ENCODE results near the gene RIT2.

The RIT2 gene

DNA sequence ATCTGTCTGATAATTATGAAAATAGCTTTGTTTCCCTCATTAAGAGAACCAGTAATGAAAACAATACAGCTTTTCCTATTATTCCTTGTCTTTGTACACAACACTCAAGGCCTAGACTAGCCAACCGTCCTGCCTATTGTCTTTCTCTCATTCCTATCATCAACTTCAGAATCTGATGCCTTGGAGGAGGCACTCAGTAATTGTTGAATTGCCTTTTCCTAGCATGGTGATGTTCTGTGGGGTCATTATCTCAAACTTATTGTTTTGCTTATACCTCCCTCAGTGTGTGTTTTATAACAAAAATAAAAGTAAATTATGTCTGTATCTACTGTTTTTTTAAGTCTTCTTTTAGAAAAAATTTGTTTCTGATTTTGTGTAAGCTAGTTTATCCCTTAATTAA lies 208.7 kb downstream of the RIT2 start:
- H2BK120ac ChIP-seq (ENCODE audit: low read depth, low read length), result no peak overlapping the region
- H3K4me3 ChIP-seq (ENCODE audit: insufficient read depth in 1 of 2, low read depth in 1 of 2, low read length in 2 of 2), result no peak overlapping the region
- no peak overlapping the region for H2BK5ac ChIP-seq (ENCODE audit: low read depth, low read length, poor library complexity, severe bottlenecking)
- H3K4me1 ChIP-seq (ENCODE audit: control insufficient read depth, insufficient read depth, low read depth, low read length), result no peaks in the 10 kb centered on the region
- H3K14ac ChIP-seq (ENCODE audit: low read length in 2 of 2), result no peak overlapping the region
- H2AK5ac ChIP-seq (ENCODE audit: low read length, severe bottlenecking), result no peak overlapping the region
- DNase-seq, result no peak
- no CpG with 5 or more reads among the region's 1 CpG for WGBS
- H3K4me2 ChIP-seq (ENCODE audit: low read length, poor library complexity, severe bottlenecking), result no peak overlapping the region
- no peak overlapping the region for H4K8ac ChIP-seq (ENCODE audit: low read length)
- no peak overlapping the region for H2BK12ac ChIP-seq (ENCODE audit: low read length in 2 of 2)
- no peak overlapping the region for H2AFZ ChIP-seq (ENCODE audit: low read depth, low read length)
- H3K4ac ChIP-seq (ENCODE audit: low read depth in 1 of 2, low read length in 2 of 2), result no peak overlapping the region
- no peak overlapping the region for H3K23ac ChIP-seq (ENCODE audit: low read length in 2 of 2)
- H3K27ac ChIP-seq (ENCODE audit: low read length, poor library complexity, severe bottlenecking), result no peak overlapping the region
- no peaks in the 10 kb centered on the region for H3K9me3 ChIP-seq (ENCODE audit: control insufficient read depth, low read length)
- no peak overlapping the region for H2BK15ac ChIP-seq (ENCODE audit: low read depth, poor library complexity, severe bottlenecking)
- no peak overlapping the region for H3K18ac ChIP-seq (ENCODE audit: low read depth in 1 of 2, low read length in 2 of 2)
- no peaks in the 10 kb centered on the region for H3K79me1 ChIP-seq (replicated peaks; ENCODE audit: low read length, poor library complexity, severe bottlenecking)
- no peaks in the 10 kb centered on the region for H3K36me3 ChIP-seq (ENCODE audit: control insufficient read depth in 1 of 2, insufficient read depth in 2 of 2, low read depth in 1 of 2, low read length in 2 of 2)
- H4K91ac ChIP-seq (ENCODE audit: low read length), result no peak overlapping the region
- H3K27me3 ChIP-seq (ENCODE audit: control insufficient read depth in 1 of 2, insufficient read depth in 1 of 2, low read length in 2 of 2), result no peaks in the 10 kb centered on the region
- no peak overlapping the region for H3K9ac ChIP-seq (ENCODE audit: low read length)

DNA sequence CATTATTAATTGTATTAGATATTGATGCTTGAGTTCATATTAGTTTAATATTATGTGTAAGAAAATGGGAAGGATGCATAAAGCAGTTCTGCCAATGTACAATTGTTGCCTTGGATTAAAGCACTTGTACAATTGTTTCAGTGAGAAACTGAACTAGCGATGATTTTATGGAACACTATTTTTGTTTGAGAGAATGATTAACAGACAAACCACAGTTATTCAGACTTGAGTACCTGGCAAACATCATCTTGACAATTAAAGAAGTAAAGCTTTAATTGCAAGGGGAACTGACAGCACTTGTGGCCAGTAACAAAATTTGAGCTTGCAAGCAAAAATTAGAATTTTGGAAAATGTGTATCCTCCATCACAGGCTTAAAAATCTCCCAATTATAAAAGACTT lies 214.3 kb downstream of the RIT2 start:
- Histone ChIP-seq H2AK5ac (ENCODE audit: low read length, severe bottlenecking) (no peak overlapping the region), H3K4me3 (ENCODE audit: insufficient read depth in 1 of 2, low read depth in 1 of 2, low read length in 2 of 2) (no peak overlapping the region), H2BK120ac (ENCODE audit: low read depth, low read length) (no peak overlapping the region), H3K14ac (ENCODE audit: low read length in 2 of 2) (no peak overlapping the region), H2BK12ac (ENCODE audit: low read length in 2 of 2) (no peak overlapping the region), H3K27ac (ENCODE audit: low read length, poor library complexity, severe bottlenecking) (no peak overlapping the region), H3K9ac (ENCODE audit: low read length) (no peak overlapping the region), H2BK15ac (ENCODE audit: low read depth, poor library complexity, severe bottlenecking) (no peak overlapping the region), H3K36me3 (ENCODE audit: control insufficient read depth in 1 of 2, insufficient read depth in 2 of 2, low read depth in 1 of 2, low read length in 2 of 2) (no peaks in the 10 kb centered on the region), H2BK5ac (ENCODE audit: low read depth, low read length, poor library complexity, severe bottlenecking) (no peak overlapping the region), H3K4ac (ENCODE audit: low read depth in 1 of 2, low read length in 2 of 2) (no peak overlapping the region), H3K9me3 (ENCODE audit: control insufficient read depth, low read length) (no peaks in the 10 kb centered on the region), H4K91ac (ENCODE audit: low read length) (no peak overlapping the region), H3K4me2 (ENCODE audit: low read length, poor library complexity, severe bottlenecking) (no peak overlapping the region), H3K79me1 (replicated peaks; ENCODE audit: low read length, poor library complexity, severe bottlenecking) (no peaks in the 10 kb centered on the region), H4K8ac (ENCODE audit: low read length) (no peak overlapping the region), H3K23ac (ENCODE audit: low read length in 2 of 2) (no peak overlapping the region), H2AFZ (ENCODE audit: low read depth, low read length) (no peak overlapping the region), H3K18ac (ENCODE audit: low read depth in 1 of 2, low read length in 2 of 2) (no peak overlapping the region), H3K4me1 (ENCODE audit: control insufficient read depth, insufficient read depth, low read depth, low read length) (no peaks in the 10 kb centered on the region), H3K27me3 (ENCODE audit: control insufficient read depth in 1 of 2, insufficient read depth in 1 of 2, low read length in 2 of 2) (no peaks in the 10 kb centered on the region)
- WGBS, result no CpG with 5 or more reads among the region's 1 CpG
- peak; percentile 50 for DNase-seq

DNA sequence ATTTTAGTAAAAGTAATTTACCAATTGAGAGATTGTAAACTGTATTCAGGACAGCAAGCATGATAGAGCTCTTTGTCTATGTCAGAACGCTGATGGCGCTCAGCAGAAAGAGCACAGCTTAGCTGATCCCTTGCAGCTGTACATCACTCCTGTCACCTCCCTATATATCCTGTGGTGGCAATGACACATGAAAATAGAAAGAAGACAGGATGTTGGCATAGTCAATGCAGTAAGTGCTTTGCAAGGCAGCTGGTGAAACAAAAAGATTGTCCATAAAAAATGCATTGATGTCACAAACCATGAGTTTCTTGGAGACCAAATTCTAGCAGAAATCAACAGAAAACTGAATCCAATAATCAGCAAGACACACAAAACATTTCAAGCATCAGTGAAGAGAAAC lies 221.5 kb downstream of the RIT2 start:
- H2BK120ac ChIP-seq (ENCODE audit: low read depth, low read length), result no peak overlapping the region
- no peak overlapping the region for H2BK12ac ChIP-seq (ENCODE audit: low read length in 2 of 2)
- no peak overlapping the region for H2BK5ac ChIP-seq (ENCODE audit: low read depth, low read length, poor library complexity, severe bottlenecking)
- no peaks in the 10 kb centered on the region for H3K79me1 ChIP-seq (replicated peaks; ENCODE audit: low read length, poor library complexity, severe bottlenecking)
- H3K14ac ChIP-seq (ENCODE audit: low read length in 2 of 2), result no peak overlapping the region
- H2AK5ac ChIP-seq (ENCODE audit: low read length, severe bottlenecking), result no peak overlapping the region
- H3K9ac ChIP-seq (ENCODE audit: low read length), result no peak overlapping the region
- H4K8ac ChIP-seq (ENCODE audit: low read length), result no peak overlapping the region
- no peaks in the 10 kb centered on the region for H3K27me3 ChIP-seq (ENCODE audit: control insufficient read depth in 1 of 2, insufficient read depth in 1 of 2, low read length in 2 of 2)
- no peaks in the 10 kb centered on the region for H3K4me1 ChIP-seq (ENCODE audit: control insufficient read depth, insufficient read depth, low read depth, low read length)
- no peak overlapping the region for H4K91ac ChIP-seq (ENCODE audit: low read length)
- H3K18ac ChIP-seq (ENCODE audit: low read depth in 1 of 2, low read length in 2 of 2), result no peak overlapping the region
- no peak overlapping the region for H2AFZ ChIP-seq (ENCODE audit: low read depth, low read length)
- H2BK15ac ChIP-seq (ENCODE audit: low read depth, poor library complexity, severe bottlenecking), result no peak overlapping the region
- H3K23ac ChIP-seq (ENCODE audit: low read length in 2 of 2), result no peak overlapping the region
- no peaks in the 10 kb centered on the region for H3K9me3 ChIP-seq (ENCODE audit: control insufficient read depth, low read length)
- H3K4me3 ChIP-seq (ENCODE audit: insufficient read depth in 1 of 2, low read depth in 1 of 2, low read length in 2 of 2), result no peak overlapping the region
- WGBS, result 92% methylated on average over 2 of the region's 2 CpGs
- no peak overlapping the region for H3K4me2 ChIP-seq (ENCODE audit: low read length, poor library complexity, severe bottlenecking)
- H3K36me3 ChIP-seq (ENCODE audit: control insufficient read depth in 1 of 2, insufficient read depth in 2 of 2, low read depth in 1 of 2, low read length in 2 of 2), result no peaks in the 10 kb centered on the region
- H3K4ac ChIP-seq (ENCODE audit: low read depth in 1 of 2, low read length in 2 of 2), result no peak overlapping the region
- no peak overlapping the region for H3K27ac ChIP-seq (ENCODE audit: low read length, poor library complexity, severe bottlenecking)
- DNase-seq, result no peak

DNA sequence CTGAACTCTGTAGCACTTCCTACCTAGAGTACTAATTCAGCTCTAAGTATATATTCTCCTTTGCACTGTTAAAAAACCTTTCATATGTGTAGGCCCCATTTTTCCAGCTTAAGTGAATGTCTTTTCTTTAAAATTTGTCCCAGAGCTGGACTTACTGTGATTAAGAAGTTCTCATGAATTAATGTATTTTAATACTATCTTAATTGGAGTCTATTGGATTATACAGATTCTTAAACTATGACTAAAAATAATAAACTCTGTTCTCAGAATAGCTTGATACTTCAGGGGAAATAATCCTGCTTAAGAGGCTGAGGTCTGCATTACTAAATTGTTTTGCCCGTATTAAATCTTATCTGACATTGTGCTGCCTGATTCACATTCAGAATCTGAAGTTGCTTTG lies 223.3 kb downstream of the RIT2 start:
- Histone ChIP-seq H2AFZ (ENCODE audit: low read depth, low read length) (no peak overlapping the region), H3K14ac (ENCODE audit: low read length in 2 of 2) (no peak overlapping the region), H2BK120ac (ENCODE audit: low read depth, low read length) (no peak overlapping the region), H3K4me2 (ENCODE audit: low read length, poor library complexity, severe bottlenecking) (no peak overlapping the region), H3K27ac (ENCODE audit: low read length, poor library complexity, severe bottlenecking) (no peak overlapping the region), H3K4me1 (ENCODE audit: control insufficient read depth, insufficient read depth, low read depth, low read length) (no peaks in the 10 kb centered on the region), H3K79me1 (replicated peaks; ENCODE audit: low read length, poor library complexity, severe bottlenecking) (no peaks in the 10 kb centered on the region), H4K91ac (ENCODE audit: low read length) (no peak overlapping the region), H2BK12ac (ENCODE audit: low read length in 2 of 2) (no peak overlapping the region), H4K8ac (ENCODE audit: low read length) (no peak overlapping the region), H3K27me3 (ENCODE audit: control insufficient read depth in 1 of 2, insufficient read depth in 1 of 2, low read length in 2 of 2) (no peaks in the 10 kb centered on the region), H3K36me3 (ENCODE audit: control insufficient read depth in 1 of 2, insufficient read depth in 2 of 2, low read depth in 1 of 2, low read length in 2 of 2) (no peaks in the 10 kb centered on the region), H3K23ac (ENCODE audit: low read length in 2 of 2) (no peak overlapping the region), H3K9ac (ENCODE audit: low read length) (no peak overlapping the region), H3K18ac (ENCODE audit: low read depth in 1 of 2, low read length in 2 of 2) (peak overlapping the region in 1 of 2 experiments; percentile 21), H2BK5ac (ENCODE audit: low read depth, low read length, poor library complexity, severe bottlenecking) (no peak overlapping the region), H2BK15ac (ENCODE audit: low read depth, poor library complexity, severe bottlenecking) (no peak overlapping the region), H3K4me3 (ENCODE audit: insufficient read depth in 1 of 2, low read depth in 1 of 2, low read length in 2 of 2) (no peak overlapping the region), H3K9me3 (ENCODE audit: control insufficient read depth, low read length) (no peaks in the 10 kb centered on the region), H3K4ac (ENCODE audit: low read depth in 1 of 2, low read length in 2 of 2) (no peak overlapping the region), H2AK5ac (ENCODE audit: low read length, severe bottlenecking) (no peak overlapping the region)
- WGBS, result 40% methylated on average over 1 of the region's 1 CpG
- no peak for DNase-seq
